Upper lobe of left lung (tissue), 4 donors: ENCODE data around the gene B3GLCT.

ENCODE experiments used
- EP300 ChIP-seq, 4 donors: sonication (generic); formaldehyde crosslinking; IDR thresholded peaks; one replicate each; pipeline ENCODE4 v1.5.1; 2017; ENCODE audit warnings: antibody characterized with exemption in 4 of 4, control low read depth in 2 of 4
- TF ChIP-seq, protein P1 (sequence below), 6 experiments: fragments of 450-650 bp in 4 of 6; fragments of 200-600 bp in 2 of 6; sonication (generic) in 2 of 6; IDR thresholded peaks; one replicate each; pipeline ENCODE4 v1.5.1; 2016 to 2019; ENCODE audit warnings: antibody characterized with exemption in 6 of 6

DNA sequence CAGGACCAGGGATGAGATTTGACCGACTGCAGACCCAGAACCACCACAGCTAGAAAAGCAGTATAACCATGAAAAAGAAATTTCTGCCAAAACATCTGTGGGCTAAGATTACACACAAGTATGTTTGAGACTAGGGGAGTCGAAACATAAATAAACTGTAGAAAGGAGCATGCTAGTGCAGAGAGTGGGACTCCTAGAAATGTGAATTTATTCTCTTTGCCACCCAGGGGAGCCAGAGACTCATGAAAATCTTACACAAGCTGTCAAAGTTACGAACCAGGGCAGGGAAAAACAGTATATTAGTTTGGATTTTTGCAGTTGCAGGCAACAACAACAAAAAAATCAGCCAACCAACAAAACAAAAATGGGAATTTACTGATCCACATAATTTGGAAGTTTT is 25.8 kb upstream of the B3GLCT start:
- TF ChIP-seq, protein P1, sequence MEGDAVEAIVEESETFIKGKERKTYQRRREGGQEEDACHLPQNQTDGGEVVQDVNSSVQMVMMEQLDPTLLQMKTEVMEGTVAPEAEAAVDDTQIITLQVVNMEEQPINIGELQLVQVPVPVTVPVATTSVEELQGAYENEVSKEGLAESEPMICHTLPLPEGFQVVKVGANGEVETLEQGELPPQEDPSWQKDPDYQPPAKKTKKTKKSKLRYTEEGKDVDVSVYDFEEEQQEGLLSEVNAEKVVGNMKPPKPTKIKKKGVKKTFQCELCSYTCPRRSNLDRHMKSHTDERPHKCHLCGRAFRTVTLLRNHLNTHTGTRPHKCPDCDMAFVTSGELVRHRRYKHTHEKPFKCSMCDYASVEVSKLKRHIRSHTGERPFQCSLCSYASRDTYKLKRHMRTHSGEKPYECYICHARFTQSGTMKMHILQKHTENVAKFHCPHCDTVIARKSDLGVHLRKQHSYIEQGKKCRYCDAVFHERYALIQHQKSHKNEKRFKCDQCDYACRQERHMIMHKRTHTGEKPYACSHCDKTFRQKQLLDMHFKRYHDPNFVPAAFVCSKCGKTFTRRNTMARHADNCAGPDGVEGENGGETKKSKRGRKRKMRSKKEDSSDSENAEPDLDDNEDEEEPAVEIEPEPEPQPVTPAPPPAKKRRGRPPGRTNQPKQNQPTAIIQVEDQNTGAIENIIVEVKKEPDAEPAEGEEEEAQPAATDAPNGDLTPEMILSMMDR (IDR thresholded peaks at IDR 0.05), result no peak
- no peak for TF ChIP-seq EP300 (IDR thresholded peaks at IDR 0.05)
